Brain microvascular endothelial cell (primary cell): ENCODE data around the gene DDRGK1.

ENCODE experiments used
- DNase-seq: peaks from one replicate; pipeline ENCODE4 v3.0.0-alpha.2; 2020
- H3K27ac ChIP-seq: fragments of 250-450 bp; sonication (Bioruptor Pico); 2 replicates; pipeline ENCODE4 v1.5.1; 2020; ENCODE audit warnings: mild to moderate bottlenecking, moderate library complexity
- H3K27me3 ChIP-seq: fragments of 250-450 bp; sonication (Bioruptor Pico); replicated peaks from 2 replicates; pipeline ENCODE4 v1.5.1; 2020; ENCODE audit warnings: mild to moderate bottlenecking
- H3K36me3 ChIP-seq: fragments of 250-450 bp; sonication (Bioruptor Pico); replicated peaks from 2 replicates; pipeline ENCODE4 v1.5.1; 2020; ENCODE audit warnings: mild to moderate bottlenecking
- H3K4me3 ChIP-seq: 2 replicates; pipeline ENCODE4 v1.5.1; 2011; ENCODE audit warnings: low read depth, mild to moderate bottlenecking, control low read depth, low read length, moderate library complexity
- CTCF ChIP-seq: IDR thresholded peaks from 2 replicates; pipeline ENCODE4 v1.5.1; 2011; ENCODE audit warnings: low read depth, mild to moderate bottlenecking, moderate library complexity, low read length, control low read depth, inconsistent platforms; ENCODE audit errors: missing control alignments
- in situ Hi-C: cut with HindIII; loops from 2 replicates; pipeline ENCODE4 v1.10.0; 2017; ENCODE audit warnings: low sequenced_read_pairs, low pct_ligation_motif_present

DDRGK1 gene

GRCh38 chr20:3242172-3242692, 37.8 kb upstream of the DDRGK1 start:
- no peak for DNase-seq
- in situ Hi-C loops: no loop called here
- TF ChIP-seq CTCF: no peak
- H3K4me3 ChIP-seq: no peak overlapping the region
- peaks cover 18% of the 10 kb centered on the region for H3K27me3 ChIP-seq
- H3K36me3 ChIP-seq: no peaks in the 10 kb centered on the region
- no peak overlapping the region for H3K27ac ChIP-seq

- in situ Hi-C loops: no loop called here
- DNase-seq: no peak
- no peak overlapping the region for H3K27ac ChIP-seq
- no peak for TF ChIP-seq CTCF
- peak overlapping the region; percentile 52 for H3K4me3 ChIP-seq
- H3K36me3 ChIP-seq: no peaks in the 10 kb centered on the region
- H3K27me3 ChIP-seq: peaks cover 18% of the 10 kb centered on the region
Observed at GRCh38 chr20:3240776-3241363, 36.4 kb upstream of the DDRGK1 start.

GRCh38 chr20:3239867-3240775, 35.6 kb upstream of the DDRGK1 start:
- TF ChIP-seq CTCF: no peak
- H3K36me3 ChIP-seq: no peaks in the 10 kb centered on the region
- no peak for DNase-seq
- H3K4me3 ChIP-seq: peak overlapping the region; percentile 52
- in situ Hi-C loops: no loop called here
- no peak overlapping the region for H3K27ac ChIP-seq
- H3K27me3 ChIP-seq: peaks cover 18% of the 10 kb centered on the region

- Histone ChIP-seq H3K27ac (no peak within 1 kb of the TSS), H3K36me3 (no peaks in the 10 kb centered on the region), H3K4me3 (peak within 1 kb of the TSS; percentile 52), H3K27me3 (peaks cover 18% of the 10 kb centered on the region)
- no peak for DNase-seq
- TF ChIP-seq CTCF: no peak
- in situ Hi-C loops: no loop called here
Observed at GRCh38 chr20:3239026-3239866, 34.8 kb upstream of the DDRGK1 start, which contains the start of gene SLC4A11. Gene SLC4A11 (minus strand): TSS chr20:3239190. CDS start chr20:3239137, 53 bp downstream.

GRCh38 chr20:3238616-3239025, 34.1 kb upstream of the DDRGK1 start:
- in situ Hi-C loops: no loop called here
- no peaks in the 10 kb centered on the region for H3K36me3 ChIP-seq
- H3K27ac ChIP-seq: no peak overlapping the region
- no peak for DNase-seq
- TF ChIP-seq CTCF: no peak
- H3K27me3 ChIP-seq: peaks cover 18% of the 10 kb centered on the region
- peak overlapping the region; percentile 52 for H3K4me3 ChIP-seq
